ENCODE measurements around the gene SIDT2.

The SIDT2 gene

GRCh38 chr11:117221775-117222517, 43.4 kb downstream of the SIDT2 start:
- H3K9ac ChIP-seq (ENCODE audit: low read depth in 1 of 2, low read length in 2 of 2) = no peak overlapping the region
- no peaks in the 10 kb centered on the region for H3K9me3 ChIP-seq (ENCODE audit: control insufficient read depth in 2 of 2, low read length in 2 of 2)
- H3K4me3 ChIP-seq (ENCODE audit: low read length in 2 of 2) = peak overlapping the region in 1 of 2 donors; percentile 31
- peaks cover 56 to 77% of the 10 kb centered on the region in 2 donors for H3K36me3 ChIP-seq (ENCODE audit: control insufficient read depth in 2 of 2, insufficient read depth in 2 of 2, low read length in 2 of 2)
- peaks cover 51 to 66% of the 10 kb centered on the region in 2 donors for H3K4me1 ChIP-seq (ENCODE audit: control insufficient read depth in 2 of 2, insufficient read depth in 2 of 2, low read length in 2 of 2)
- H3K27me3 ChIP-seq (ENCODE audit: control insufficient read depth in 2 of 2, insufficient read depth in 2 of 2, low read length in 2 of 2) = no peaks in the 10 kb centered on the region
- peak overlapping the region; percentile 67 to 89 for H3K27ac ChIP-seq (ENCODE audit: low read depth in 2 of 2, low read length in 2 of 2)

GRCh38 chr11:117222991-117223740, 44.6 kb downstream of the SIDT2 start:
- peaks cover 55 to 75% of the 10 kb centered on the region in 2 donors for H3K36me3 ChIP-seq (ENCODE audit: control insufficient read depth in 2 of 2, insufficient read depth in 2 of 2, low read length in 2 of 2)
- no peaks in the 10 kb centered on the region for H3K27me3 ChIP-seq (ENCODE audit: control insufficient read depth in 2 of 2, insufficient read depth in 2 of 2, low read length in 2 of 2)
- H3K4me1 ChIP-seq (ENCODE audit: control insufficient read depth in 2 of 2, insufficient read depth in 2 of 2, low read length in 2 of 2) = peaks cover 51 to 66% of the 10 kb centered on the region in 2 donors
- no peak overlapping the region for H3K4me3 ChIP-seq (ENCODE audit: low read length in 2 of 2)
- peak overlapping the region; percentile 68 to 89 for H3K27ac ChIP-seq (ENCODE audit: low read depth in 2 of 2, low read length in 2 of 2)
- no peaks in the 10 kb centered on the region for H3K9me3 ChIP-seq (ENCODE audit: control insufficient read depth in 2 of 2, low read length in 2 of 2)
- peak overlapping the region in 1 of 2 donors; percentile 9 for H3K9ac ChIP-seq (ENCODE audit: low read depth in 1 of 2, low read length in 2 of 2)

DNA sequence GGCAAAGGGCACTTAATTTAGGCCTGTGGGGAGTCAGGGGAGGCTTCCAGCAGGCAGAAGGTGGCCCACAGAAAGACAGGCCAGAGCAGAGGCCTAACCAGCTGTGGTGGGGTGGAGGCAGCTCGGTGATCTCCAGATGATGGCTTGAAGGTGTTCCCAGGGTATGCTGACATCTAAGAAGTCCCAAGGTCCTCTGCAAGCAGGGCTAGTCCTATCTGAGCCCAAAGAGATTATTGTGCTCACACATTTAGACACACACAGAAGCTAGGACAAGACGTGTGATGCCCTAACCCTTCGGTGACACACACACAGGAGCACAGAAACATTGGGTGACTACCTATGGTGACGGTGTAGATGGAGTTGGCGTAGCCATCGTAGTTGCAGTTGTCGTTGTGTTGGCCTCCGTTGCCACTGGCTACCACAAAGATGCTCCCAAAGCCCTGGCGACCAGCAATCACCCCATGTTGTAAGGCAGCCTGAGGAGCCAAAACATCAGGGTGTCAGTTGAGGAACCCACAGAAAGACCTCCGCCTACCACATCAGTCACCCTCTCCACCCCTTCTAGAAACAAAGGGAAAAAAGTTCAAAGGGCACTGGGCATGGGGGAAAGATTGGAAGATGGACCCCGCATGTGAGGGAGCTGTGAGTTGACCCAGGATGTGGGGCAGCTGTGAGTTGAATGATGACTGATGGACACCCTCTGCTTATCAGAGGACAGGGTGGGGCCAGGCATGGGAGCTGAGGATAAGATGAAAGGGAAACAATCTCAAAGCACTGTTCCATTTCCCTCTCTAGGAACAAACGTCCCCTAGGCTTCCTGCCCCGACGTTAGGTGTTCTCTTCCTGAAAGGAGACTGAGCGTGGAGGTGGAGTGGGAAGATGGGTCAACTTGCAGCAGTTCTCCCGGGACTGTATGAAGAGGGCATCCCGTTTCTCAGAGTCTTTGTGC, 45.5 kb downstream of the SIDT2 start:
- H3K4me3 ChIP-seq (ENCODE audit: low read length in 2 of 2) = peak overlapping the region in 1 of 2 donors; percentile 14
- H3K27ac ChIP-seq (ENCODE audit: low read depth in 2 of 2, low read length in 2 of 2) = peak overlapping the region; percentile 68 to 89
- H3K9me3 ChIP-seq (ENCODE audit: control insufficient read depth in 2 of 2, low read length in 2 of 2) = no peaks in the 10 kb centered on the region
- no peak overlapping the region for H3K9ac ChIP-seq (ENCODE audit: low read depth in 1 of 2, low read length in 2 of 2)
- H3K36me3 ChIP-seq (ENCODE audit: control insufficient read depth in 2 of 2, insufficient read depth in 2 of 2, low read length in 2 of 2) = peaks cover 53 to 75% of the 10 kb centered on the region in 2 donors
- H3K4me1 ChIP-seq (ENCODE audit: control insufficient read depth in 2 of 2, insufficient read depth in 2 of 2, low read length in 2 of 2) = peaks cover 51 to 64% of the 10 kb centered on the region in 2 donors
- H3K27me3 ChIP-seq (ENCODE audit: control insufficient read depth in 2 of 2, insufficient read depth in 2 of 2, low read length in 2 of 2) = no peaks in the 10 kb centered on the region

DNA sequence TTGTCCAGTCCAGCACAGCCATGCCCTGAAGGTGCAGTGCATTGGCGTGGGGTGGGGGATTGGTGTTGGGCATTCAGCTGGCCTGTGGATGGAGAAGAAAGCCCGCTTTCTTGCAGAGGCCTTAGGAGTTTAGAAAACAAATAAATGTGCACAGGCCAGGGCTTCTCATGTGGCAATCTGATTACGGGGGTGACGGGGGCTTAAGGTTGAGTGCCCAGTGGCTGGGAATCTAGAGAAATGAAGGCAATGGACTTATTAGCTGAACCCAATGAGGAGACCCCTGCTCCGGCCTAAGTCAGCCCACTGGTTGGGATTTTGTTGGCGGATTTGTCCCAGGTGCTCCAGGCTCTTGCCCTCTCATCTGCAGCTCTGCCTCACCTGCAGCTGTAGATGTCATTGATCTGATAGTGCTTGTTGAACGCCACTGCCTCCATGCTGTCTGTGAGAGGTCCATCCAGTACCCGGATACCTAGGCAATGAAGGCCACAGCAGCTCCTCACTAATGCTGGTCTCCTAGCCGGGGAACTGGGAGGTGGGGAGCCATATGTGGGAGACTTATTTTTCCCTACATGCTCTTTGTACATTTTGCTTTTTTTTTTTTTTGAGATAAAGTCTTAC, 47.1 kb downstream of the SIDT2 start:
- peak overlapping the region in 1 of 2 donors; percentile 13 for H3K4me3 ChIP-seq (ENCODE audit: low read length in 2 of 2)
- no peaks in the 10 kb centered on the region for H3K27me3 ChIP-seq (ENCODE audit: control insufficient read depth in 2 of 2, insufficient read depth in 2 of 2, low read length in 2 of 2)
- peaks cover 58 to 74% of the 10 kb centered on the region in 2 donors for H3K36me3 ChIP-seq (ENCODE audit: control insufficient read depth in 2 of 2, insufficient read depth in 2 of 2, low read length in 2 of 2)
- no peaks in the 10 kb centered on the region for H3K9me3 ChIP-seq (ENCODE audit: control insufficient read depth in 2 of 2, low read length in 2 of 2)
- peaks cover 45 to 54% of the 10 kb centered on the region in 2 donors for H3K4me1 ChIP-seq (ENCODE audit: control insufficient read depth in 2 of 2, insufficient read depth in 2 of 2, low read length in 2 of 2)
- peak overlapping the region in 1 of 2 donors; percentile 32 for H3K27ac ChIP-seq (ENCODE audit: low read depth in 2 of 2, low read length in 2 of 2)
- H3K9ac ChIP-seq (ENCODE audit: low read depth in 1 of 2, low read length in 2 of 2) = no peak overlapping the region

GRCh38 chr11:117226388-117227385, 48.1 kb downstream of the SIDT2 start:
- H3K27me3 ChIP-seq (ENCODE audit: control insufficient read depth in 2 of 2, insufficient read depth in 2 of 2, low read length in 2 of 2) = no peaks in the 10 kb centered on the region
- H3K27ac ChIP-seq (ENCODE audit: low read depth in 2 of 2, low read length in 2 of 2) = no peak overlapping the region
- no peak overlapping the region for H3K9ac ChIP-seq (ENCODE audit: low read depth in 1 of 2, low read length in 2 of 2)
- H3K36me3 ChIP-seq (ENCODE audit: control insufficient read depth in 2 of 2, insufficient read depth in 2 of 2, low read length in 2 of 2) = peaks cover 53 to 65% of the 10 kb centered on the region in 2 donors
- peaks cover 45 to 51% of the 10 kb centered on the region in 2 donors for H3K4me1 ChIP-seq (ENCODE audit: control insufficient read depth in 2 of 2, insufficient read depth in 2 of 2, low read length in 2 of 2)
- no peak overlapping the region for H3K4me3 ChIP-seq (ENCODE audit: low read length in 2 of 2)
- no peaks in the 10 kb centered on the region for H3K9me3 ChIP-seq (ENCODE audit: control insufficient read depth in 2 of 2, low read length in 2 of 2)

GRCh38 chr11:117228091-117228490, 49.5 kb downstream of the SIDT2 start:
- Histone ChIP-seq H3K9me3 (ENCODE audit: control insufficient read depth in 2 of 2, low read length in 2 of 2) (no peaks in the 10 kb centered on the region), H3K27ac (ENCODE audit: low read depth in 2 of 2, low read length in 2 of 2) (no peak overlapping the region), H3K36me3 (ENCODE audit: control insufficient read depth in 2 of 2, insufficient read depth in 2 of 2, low read length in 2 of 2) (peaks cover 48 to 57% of the 10 kb centered on the region in 2 donors), H3K4me1 (ENCODE audit: control insufficient read depth in 2 of 2, insufficient read depth in 2 of 2, low read length in 2 of 2) (peaks cover 42 to 45% of the 10 kb centered on the region in 2 donors), H3K9ac (ENCODE audit: low read depth in 1 of 2, low read length in 2 of 2) (no peak overlapping the region), H3K4me3 (ENCODE audit: low read length in 2 of 2) (no peak overlapping the region), H3K27me3 (ENCODE audit: control insufficient read depth in 2 of 2, insufficient read depth in 2 of 2, low read length in 2 of 2) (no peaks in the 10 kb centered on the region)

DNA sequence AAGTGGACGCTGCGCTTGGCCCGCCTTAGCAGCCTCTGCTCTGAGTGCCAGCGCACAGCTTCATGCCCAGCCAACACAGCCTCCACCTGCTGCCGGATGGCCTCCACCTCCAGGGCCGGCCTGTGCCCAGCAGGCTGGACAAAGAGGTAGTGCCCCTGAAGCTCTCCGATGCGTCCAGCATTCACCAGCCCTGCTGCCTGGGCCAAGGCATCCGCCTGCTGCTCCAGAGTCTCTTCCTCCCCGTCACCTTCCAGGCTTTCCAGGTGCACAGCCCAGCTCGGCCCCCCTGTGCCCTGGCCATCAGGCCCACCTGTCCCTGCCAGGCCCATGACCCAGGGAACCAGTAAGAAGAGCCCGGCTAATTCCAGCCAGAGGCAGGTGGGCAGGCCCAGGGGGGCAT, 50.9 kb downstream of the SIDT2 start:
- Histone ChIP-seq H3K9me3 (ENCODE audit: control insufficient read depth in 2 of 2, low read length in 2 of 2) (no peaks in the 10 kb centered on the region), H3K4me1 (ENCODE audit: control insufficient read depth in 2 of 2, insufficient read depth in 2 of 2, low read length in 2 of 2) (peaks cover 32 to 35% of the 10 kb centered on the region in 2 donors), H3K36me3 (ENCODE audit: control insufficient read depth in 2 of 2, insufficient read depth in 2 of 2, low read length in 2 of 2) (peaks cover 38 to 47% of the 10 kb centered on the region in 2 donors), H3K27me3 (ENCODE audit: control insufficient read depth in 2 of 2, insufficient read depth in 2 of 2, low read length in 2 of 2) (no peaks in the 10 kb centered on the region), H3K9ac (ENCODE audit: low read depth in 1 of 2, low read length in 2 of 2) (no peak overlapping the region), H3K27ac (ENCODE audit: low read depth in 2 of 2, low read length in 2 of 2) (no peak overlapping the region), H3K4me3 (ENCODE audit: low read length in 2 of 2) (no peak overlapping the region)

DNA sequence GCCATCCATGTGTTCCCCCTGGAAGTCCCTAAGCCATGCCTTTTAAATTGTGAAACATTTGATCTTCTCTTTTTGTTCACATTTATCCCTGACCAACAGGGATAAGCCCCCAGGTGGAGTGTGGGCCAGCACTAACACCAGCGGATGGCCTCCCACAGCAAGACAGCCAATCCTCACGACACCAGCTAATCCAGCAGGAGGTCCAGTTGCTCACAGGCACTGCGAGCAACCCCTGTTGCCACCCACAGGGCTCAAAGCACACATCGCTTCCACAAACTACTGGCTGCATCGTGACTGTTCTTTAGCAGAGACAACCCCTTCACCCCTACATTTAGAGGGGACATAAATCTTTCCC, 51.4 kb downstream of the SIDT2 start:
- Histone ChIP-seq H3K9me3 (ENCODE audit: control insufficient read depth in 2 of 2, low read length in 2 of 2) (no peaks in the 10 kb centered on the region), H3K27me3 (ENCODE audit: control insufficient read depth in 2 of 2, insufficient read depth in 2 of 2, low read length in 2 of 2) (no peaks in the 10 kb centered on the region), H3K4me1 (ENCODE audit: control insufficient read depth in 2 of 2, insufficient read depth in 2 of 2, low read length in 2 of 2) (peaks cover 28 to 30% of the 10 kb centered on the region in 2 donors), H3K36me3 (ENCODE audit: control insufficient read depth in 2 of 2, insufficient read depth in 2 of 2, low read length in 2 of 2) (peaks cover 38 to 47% of the 10 kb centered on the region in 2 donors), H3K27ac (ENCODE audit: low read depth in 2 of 2, low read length in 2 of 2) (peak overlapping the region in 1 of 2 donors; percentile 93), H3K4me3 (ENCODE audit: low read length in 2 of 2) (peak overlapping the region in 1 of 2 donors; percentile 98), H3K9ac (ENCODE audit: low read depth in 1 of 2, low read length in 2 of 2) (peak overlapping the region in 1 of 2 donors; percentile 19)
